Panc1 (cell line): ENCODE data around the gene KCTD5.

Experiments used
- POLR2AphosphoS5 ChIP-seq: IDR thresholded peaks from 2 replicates; pipeline ENCODE4 v1.6.1; 2012; ENCODE audit warnings: mild to moderate bottlenecking, low read depth, low read length, moderate library complexity
- TCF7L2 ChIP-seq: IDR thresholded peaks from 2 replicates; pipeline ENCODE4 v1.6.1; 2011; ENCODE audit warnings: mild to moderate bottlenecking, low read depth, low read length, inconsistent platforms
- TF ChIP-seq, protein P1 (sequence below): fragments of 450-650 bp; IDR thresholded peaks from 2 replicates; pipeline ENCODE4 v1.5.1; 2017; ENCODE audit warnings: mild to moderate bottlenecking
- TF ChIP-seq, protein P2 (sequence below), 2 experiments: IDR thresholded peaks; 2 replicates each; pipeline ENCODE4 v1.6.1; 2011 to 2012; ENCODE audit warnings: low read depth in 2 of 2, control low read depth in 1 of 2, low read length in 1 of 2, mild to moderate bottlenecking in 1 of 2, moderate library complexity in 1 of 2; ENCODE audit not compliant: insufficient read depth in 1 of 2

DNA sequence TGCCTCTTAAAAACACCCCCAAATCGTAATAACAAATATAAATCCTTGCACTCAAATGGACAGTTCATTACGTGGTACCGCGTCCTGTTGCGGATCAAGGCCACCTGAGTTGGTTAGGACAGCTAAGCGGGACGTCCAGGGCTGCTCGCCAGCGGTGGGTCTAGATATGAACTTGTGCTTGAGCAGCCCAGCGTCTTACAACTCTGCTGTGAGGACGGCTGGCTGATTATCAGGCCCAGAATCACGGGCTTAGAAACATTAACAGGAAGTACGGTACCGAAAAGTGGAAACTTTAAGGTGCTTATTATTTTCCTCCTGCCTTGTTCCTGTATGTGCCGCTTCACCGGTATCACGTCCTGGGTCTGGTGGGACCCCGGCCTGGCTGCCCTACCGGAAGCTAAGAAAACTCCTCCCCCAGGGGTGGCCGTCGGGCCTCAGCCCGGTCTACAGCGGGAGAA, 69.3 kb downstream of the KCTD5 start:
- TF ChIP-seq, protein P1, sequence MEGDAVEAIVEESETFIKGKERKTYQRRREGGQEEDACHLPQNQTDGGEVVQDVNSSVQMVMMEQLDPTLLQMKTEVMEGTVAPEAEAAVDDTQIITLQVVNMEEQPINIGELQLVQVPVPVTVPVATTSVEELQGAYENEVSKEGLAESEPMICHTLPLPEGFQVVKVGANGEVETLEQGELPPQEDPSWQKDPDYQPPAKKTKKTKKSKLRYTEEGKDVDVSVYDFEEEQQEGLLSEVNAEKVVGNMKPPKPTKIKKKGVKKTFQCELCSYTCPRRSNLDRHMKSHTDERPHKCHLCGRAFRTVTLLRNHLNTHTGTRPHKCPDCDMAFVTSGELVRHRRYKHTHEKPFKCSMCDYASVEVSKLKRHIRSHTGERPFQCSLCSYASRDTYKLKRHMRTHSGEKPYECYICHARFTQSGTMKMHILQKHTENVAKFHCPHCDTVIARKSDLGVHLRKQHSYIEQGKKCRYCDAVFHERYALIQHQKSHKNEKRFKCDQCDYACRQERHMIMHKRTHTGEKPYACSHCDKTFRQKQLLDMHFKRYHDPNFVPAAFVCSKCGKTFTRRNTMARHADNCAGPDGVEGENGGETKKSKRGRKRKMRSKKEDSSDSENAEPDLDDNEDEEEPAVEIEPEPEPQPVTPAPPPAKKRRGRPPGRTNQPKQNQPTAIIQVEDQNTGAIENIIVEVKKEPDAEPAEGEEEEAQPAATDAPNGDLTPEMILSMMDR: no peak
- no peak for TF ChIP-seq POLR2AphosphoS5
- TF ChIP-seq, protein P2, sequence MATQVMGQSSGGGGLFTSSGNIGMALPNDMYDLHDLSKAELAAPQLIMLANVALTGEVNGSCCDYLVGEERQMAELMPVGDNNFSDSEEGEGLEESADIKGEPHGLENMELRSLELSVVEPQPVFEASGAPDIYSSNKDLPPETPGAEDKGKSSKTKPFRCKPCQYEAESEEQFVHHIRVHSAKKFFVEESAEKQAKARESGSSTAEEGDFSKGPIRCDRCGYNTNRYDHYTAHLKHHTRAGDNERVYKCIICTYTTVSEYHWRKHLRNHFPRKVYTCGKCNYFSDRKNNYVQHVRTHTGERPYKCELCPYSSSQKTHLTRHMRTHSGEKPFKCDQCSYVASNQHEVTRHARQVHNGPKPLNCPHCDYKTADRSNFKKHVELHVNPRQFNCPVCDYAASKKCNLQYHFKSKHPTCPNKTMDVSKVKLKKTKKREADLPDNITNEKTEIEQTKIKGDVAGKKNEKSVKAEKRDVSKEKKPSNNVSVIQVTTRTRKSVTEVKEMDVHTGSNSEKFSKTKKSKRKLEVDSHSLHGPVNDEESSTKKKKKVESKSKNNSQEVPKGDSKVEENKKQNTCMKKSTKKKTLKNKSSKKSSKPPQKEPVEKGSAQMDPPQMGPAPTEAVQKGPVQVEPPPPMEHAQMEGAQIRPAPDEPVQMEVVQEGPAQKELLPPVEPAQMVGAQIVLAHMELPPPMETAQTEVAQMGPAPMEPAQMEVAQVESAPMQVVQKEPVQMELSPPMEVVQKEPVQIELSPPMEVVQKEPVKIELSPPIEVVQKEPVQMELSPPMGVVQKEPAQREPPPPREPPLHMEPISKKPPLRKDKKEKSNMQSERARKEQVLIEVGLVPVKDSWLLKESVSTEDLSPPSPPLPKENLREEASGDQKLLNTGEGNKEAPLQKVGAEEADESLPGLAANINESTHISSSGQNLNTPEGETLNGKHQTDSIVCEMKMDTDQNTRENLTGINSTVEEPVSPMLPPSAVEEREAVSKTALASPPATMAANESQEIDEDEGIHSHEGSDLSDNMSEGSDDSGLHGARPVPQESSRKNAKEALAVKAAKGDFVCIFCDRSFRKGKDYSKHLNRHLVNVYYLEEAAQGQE (IDR thresholded peaks at IDR 0.05; ENCODE audit: insufficient read depth in 1 of 2, low read depth in 2 of 2, low read length in 1 of 2): no peak
- no peak for TF ChIP-seq TCF7L2
